ENCODE results near the gene PHF24.

The PHF24 gene

GRCh38 chr9:34988218-34989002 is 30.3 kb downstream of the PHF24 start:
- peak overlapping the region; percentile 76 for H3K4me3 Mint-ChIP-seq
- intact Hi-C loops (cut with micrococcal nuclease), result loop anchor here (1.0 kb wide), 1 partner anchor 84 kb away; the partner anchor contains the start of gene VCP
- no peaks in the 10 kb centered on the region for H3K9me3 Mint-ChIP-seq
- peaks cover 6% of the 10 kb centered on the region for H3K36me3 Mint-ChIP-seq (ENCODE audit: low read depth)
- peak overlapping the region; percentile 83 for H3K27ac Mint-ChIP-seq
- H3K27me3 Mint-ChIP-seq, result peaks cover 3% of the 10 kb centered on the region
- H3K4me1 Mint-ChIP-seq (ENCODE audit: low read depth), result peaks cover 84% of the 10 kb centered on the region

- H3K4me1 Mint-ChIP-seq (ENCODE audit: low read depth), result peaks cover 86% of the 10 kb centered on the region
- intact Hi-C loops (cut with micrococcal nuclease), result loop anchor here (1.0 kb wide), 1 partner anchor 83 kb away; the partner anchor contains the start of gene VCP
- no peaks in the 10 kb centered on the region for H3K9me3 Mint-ChIP-seq
- H3K36me3 Mint-ChIP-seq (ENCODE audit: low read depth), result peaks cover 9% of the 10 kb centered on the region
- peak within 1 kb of the TSS; percentile 83 for H3K27ac Mint-ChIP-seq
- H3K4me3 Mint-ChIP-seq, result peak within 1 kb of the TSS; percentile 76
- H3K27me3 Mint-ChIP-seq, result peaks cover 3% of the 10 kb centered on the region
These were observed 31.2 kb downstream of the PHF24 start, which contains the start of gene DNAJB5 for GRCh38 chr9:34989003-34989945. TSS of gene DNAJB5 (plus strand) at chr9:34989745. CDS start at chr9:34990631, 886 bp downstream.

GRCh38 chr9:34989946-34990635 is 32.0 kb downstream of the PHF24 start:
- intact Hi-C loops (cut with micrococcal nuclease), result loop anchor here (1.0 kb wide), 1 partner anchor 82 kb away; the partner anchor contains the start of gene VCP
- H3K36me3 Mint-ChIP-seq (ENCODE audit: low read depth), result peaks cover 9% of the 10 kb centered on the region
- no peaks in the 10 kb centered on the region for H3K9me3 Mint-ChIP-seq
- peak overlapping the region; percentile 83 for H3K27ac Mint-ChIP-seq
- H3K4me3 Mint-ChIP-seq, result peak overlapping the region; percentile 76
- peaks cover 3% of the 10 kb centered on the region for H3K27me3 Mint-ChIP-seq
- peaks cover 86% of the 10 kb centered on the region for H3K4me1 Mint-ChIP-seq (ENCODE audit: low read depth)

- Mint-ChIP-seq H3K4me3 (peak overlapping the region; percentile 42), H3K27me3 (peaks cover 3% of the 10 kb centered on the region), H3K27ac (peak overlapping the region; percentile 2), H3K4me1 (ENCODE audit: low read depth) (peaks cover 83% of the 10 kb centered on the region), H3K36me3 (ENCODE audit: low read depth) (peaks cover 10% of the 10 kb centered on the region), H3K9me3 (no peaks in the 10 kb centered on the region)
- intact Hi-C loops (cut with micrococcal nuclease), result no loop called here
These were observed 33.0 kb downstream of the PHF24 start for GRCh38 chr9:34990908-34991606.

- Mint-ChIP-seq H3K27me3 (peaks cover 3% of the 10 kb centered on the region), H3K4me3 (peak overlapping the region; percentile 24), H3K9me3 (no peaks in the 10 kb centered on the region), H3K36me3 (ENCODE audit: low read depth) (peaks cover 17% of the 10 kb centered on the region), H3K4me1 (ENCODE audit: low read depth) (peaks cover 77% of the 10 kb centered on the region), H3K27ac (peak overlapping the region; percentile 57)
- intact Hi-C loops (cut with micrococcal nuclease), result no loop called here
These were observed 33.7 kb downstream of the PHF24 start for GRCh38 chr9:34991607-34992375.

- H3K4me3 Mint-ChIP-seq, result no peak overlapping the region
- H3K4me1 Mint-ChIP-seq (ENCODE audit: low read depth), result peaks cover 73% of the 10 kb centered on the region
- peaks cover 24% of the 10 kb centered on the region for H3K36me3 Mint-ChIP-seq (ENCODE audit: low read depth)
- intact Hi-C loops (cut with micrococcal nuclease), result no loop called here
- H3K27me3 Mint-ChIP-seq, result peaks cover 3% of the 10 kb centered on the region
- no peaks in the 10 kb centered on the region for H3K9me3 Mint-ChIP-seq
- peak overlapping the region; percentile 61 for H3K27ac Mint-ChIP-seq
These were observed 34.4 kb downstream of the PHF24 start for GRCh38 chr9:34992376-34992951.

- Mint-ChIP-seq H3K27me3 (peaks cover 3% of the 10 kb centered on the region), H3K27ac (peak overlapping the region; percentile 61), H3K4me1 (ENCODE audit: low read depth) (peaks cover 61% of the 10 kb centered on the region), H3K4me3 (no peak overlapping the region), H3K9me3 (no peaks in the 10 kb centered on the region), H3K36me3 (ENCODE audit: low read depth) (peaks cover 30% of the 10 kb centered on the region)
- intact Hi-C loops (cut with micrococcal nuclease), result loop anchor here (2.0 kb wide), 1 partner anchor 95 kb away; no protein-coding TSS in a partner anchor
These were observed 35.6 kb downstream of the PHF24 start for GRCh38 chr9:34993502-34994259.

- intact Hi-C loops (cut with micrococcal nuclease), result loop anchor here (2.0 kb wide), 1 partner anchor 96 kb away; no protein-coding TSS in a partner anchor
- peak overlapping the region; percentile 61 for H3K27ac Mint-ChIP-seq
- peaks cover 59% of the 10 kb centered on the region for H3K4me1 Mint-ChIP-seq (ENCODE audit: low read depth)
These were observed 36.3 kb downstream of the PHF24 start for GRCh38 chr9:34994260-34994899.

GRCh38 chr9:34994900-34995669 is 37.0 kb downstream of the PHF24 start:
- Mint-ChIP-seq H3K27me3 (peaks cover 3% of the 10 kb centered on the region), H3K36me3 (ENCODE audit: low read depth) (peaks cover 30% of the 10 kb centered on the region), H3K4me1 (ENCODE audit: low read depth) (peaks cover 58% of the 10 kb centered on the region), H3K27ac (no peak overlapping the region), H3K4me3 (no peak overlapping the region), H3K9me3 (no peaks in the 10 kb centered on the region)
- intact Hi-C loops (cut with micrococcal nuclease), result loop anchor here (2.0 kb wide), 1 partner anchor 96 kb away; no protein-coding TSS in a partner anchor

More at GRCh38 chr9:34994260-34994899, 36.3 kb downstream of the PHF24 start:
- no peaks in the 10 kb centered on the region for H3K9me3 Mint-ChIP-seq
- no peak overlapping the region for H3K4me3 Mint-ChIP-seq
- H3K27me3 Mint-ChIP-seq, result peaks cover 3% of the 10 kb centered on the region
- peaks cover 30% of the 10 kb centered on the region for H3K36me3 Mint-ChIP-seq (ENCODE audit: low read depth)

- intact Hi-C loops (cut with micrococcal nuclease), result loop anchor here (2.0 kb wide), 1 partner anchor 97 kb away; no protein-coding TSS in a partner anchor
- Mint-ChIP-seq H3K27ac (no peak overlapping the region), H3K36me3 (ENCODE audit: low read depth) (peaks cover 30% of the 10 kb centered on the region), H3K4me1 (ENCODE audit: low read depth) (peaks cover 53% of the 10 kb centered on the region), H3K4me3 (no peak overlapping the region), H3K9me3 (no peaks in the 10 kb centered on the region), H3K27me3 (peaks cover 2% of the 10 kb centered on the region)
These were observed 37.6 kb downstream of the PHF24 start for GRCh38 chr9:34995670-34996060.

Data from dendritic cell treated with granulocyte-macrophage colony-stimulating factor and Interleukin-4, amounts not matched to agents 40 ng/mL and 50 ng/mL, for 4 days (primary cell).